ENCODE data around the gene USP34.

GRCh38 chr2:61443342-61444041, 27.4 kb downstream of the USP34 start:
- TF ChIP-seq CTCF (IDR thresholded peaks at IDR 0.05), result no peak
- no peak for TF ChIP-seq POLR2A (IDR thresholded peaks at IDR 0.05)
